Measurements from ENCODE around the gene SCYGR1. TPM values are rescaled to one million over a fixed set of nuclear protein-coding genes. Genes with fewer than 3 reads are reported as not detected.

The SCYGR1 gene
- polyA plus RNA-seq, 1 donor from 2014 or later, result not detected

Other genes starting within 250 kb of the SCYGR1 start
- 20.8 TPM for gene COL4A4, start 223.7 kb downstream of the SCYGR1 start, polyA plus RNA-seq
- gene COL4A3, start 223.3 kb downstream of the SCYGR1 start, polyA plus RNA-seq, result 6.2 TPM
- gene MFF, start 62.7 kb downstream of the SCYGR1 start, polyA plus RNA-seq, result 139 TPM
- not detected for gene TM4SF20, start 8.6 kb downstream of the SCYGR1 start, polyA plus RNA-seq
- 10.1 TPM for gene AGFG1, start 84.2 kb upstream of the SCYGR1 start, polyA plus RNA-seq
- gene SCYGR2, start 210.9 kb upstream of the SCYGR1 start, polyA plus RNA-seq, result not detected
- gene SCYGR3, start 226.9 kb upstream of the SCYGR1 start, polyA plus RNA-seq, result not detected
- not detected for gene SCYGR4, start 229.5 kb upstream of the SCYGR1 start, polyA plus RNA-seq

Measured in IgD-negative memory B cell (primary cell).